DND-41 (cell line): ENCODE results near the gene NFASC.

ENCODE experiments used
- ATAC-seq: fragments of 200-7000 bp; cut with Tn5 transposase; 3 replicates; pipeline ENCODE4 v1.9.1; 2021; ENCODE audit warnings: low read depth; ENCODE audit not compliant: insufficient read depth
- DNase-seq: peaks from one replicate; pipeline ENCODE4 v3.0.0-alpha.2; 2020
- H2AFZ ChIP-seq: 2 replicates; pipeline ENCODE4 v1.6.0; 2012; ENCODE audit warnings: low read depth, low read length
- H3K27ac ChIP-seq: 2 replicates; pipeline ENCODE4 v1.5.1; 2012; ENCODE audit warnings: low read length, inconsistent platforms
- H3K27me3 ChIP-seq: fragments of 200-600 bp; sonication (generic); 2 replicates; pipeline ENCODE4 v1.6.0; 2012; ENCODE audit warnings: low read length, mild to moderate bottlenecking, inconsistent platforms; ENCODE audit not compliant: insufficient read depth, poor library complexity
- H3K36me3 ChIP-seq: 2 replicates; pipeline ENCODE4 v1.5.1; 2012; ENCODE audit warnings: low read length, inconsistent platforms; ENCODE audit not compliant: insufficient read depth
- H3K4me1 ChIP-seq: 2 replicates; pipeline ENCODE4 v1.5.1; 2012; ENCODE audit warnings: mild to moderate bottlenecking, low read length; ENCODE audit not compliant: insufficient read depth
- H3K4me2 ChIP-seq: 2 replicates; pipeline ENCODE4 v1.6.0; 2012; ENCODE audit warnings: mild to moderate bottlenecking, moderate library complexity, low read length, inconsistent platforms; ENCODE audit not compliant: insufficient read depth
- H3K4me3 ChIP-seq, 2 experiments: fragments of 200-600 bp in 1 of 2; shearing (Covaris generic) in 1 of 2; 2 replicates each; pipeline ENCODE4 v1.5.1; 2012 to 2016; ENCODE audit warnings: inconsistent platforms in 2 of 2, low read length in 2 of 2, mild to moderate bottlenecking in 2 of 2, low read depth in 1 of 2, moderate library complexity in 1 of 2
- H3K79me2 ChIP-seq: 2 replicates; pipeline ENCODE4 v1.6.0; 2012; ENCODE audit warnings: low read length, inconsistent platforms; ENCODE audit not compliant: insufficient read depth
- H3K9ac ChIP-seq: 2 replicates; pipeline ENCODE4 v1.6.0; 2012; ENCODE audit warnings: low read depth, mild to moderate bottlenecking, inconsistent platforms, low read length, moderate library complexity
- H3K9me3 ChIP-seq: 2 replicates; pipeline ENCODE4 v1.5.1; 2012; ENCODE audit warnings: low read length, moderate library complexity, mild to moderate bottlenecking, inconsistent platforms; ENCODE audit not compliant: insufficient read depth, severe bottlenecking
- H4K20me1 ChIP-seq: 2 replicates; pipeline ENCODE4 v1.6.0; 2012; ENCODE audit warnings: low read length; ENCODE audit not compliant: insufficient read depth
- EZH2 ChIP-seq: IDR thresholded peaks from 3 replicates; pipeline ENCODE4 v1.6.1; 2012; ENCODE audit warnings: borderline replicate concordance, low read depth, mild to moderate bottlenecking, moderate library complexity, low read length, inconsistent platforms; ENCODE audit not compliant: severe bottlenecking
- TF ChIP-seq, protein P1 (sequence below): IDR thresholded peaks from 2 replicates; pipeline ENCODE4 v1.5.1; 2012; ENCODE audit warnings: borderline replicate concordance, low read length, moderate library complexity, mild to moderate bottlenecking; ENCODE audit not compliant: poor library complexity, severe bottlenecking; ENCODE audit errors: extremely low read depth

Gene NFASC

GRCh38 chr1:204882479-204882878, 11.8 kb downstream of the NFASC start:
- H3K4me3 ChIP-seq = no peak overlapping the region
- TF ChIP-seq, protein P1, sequence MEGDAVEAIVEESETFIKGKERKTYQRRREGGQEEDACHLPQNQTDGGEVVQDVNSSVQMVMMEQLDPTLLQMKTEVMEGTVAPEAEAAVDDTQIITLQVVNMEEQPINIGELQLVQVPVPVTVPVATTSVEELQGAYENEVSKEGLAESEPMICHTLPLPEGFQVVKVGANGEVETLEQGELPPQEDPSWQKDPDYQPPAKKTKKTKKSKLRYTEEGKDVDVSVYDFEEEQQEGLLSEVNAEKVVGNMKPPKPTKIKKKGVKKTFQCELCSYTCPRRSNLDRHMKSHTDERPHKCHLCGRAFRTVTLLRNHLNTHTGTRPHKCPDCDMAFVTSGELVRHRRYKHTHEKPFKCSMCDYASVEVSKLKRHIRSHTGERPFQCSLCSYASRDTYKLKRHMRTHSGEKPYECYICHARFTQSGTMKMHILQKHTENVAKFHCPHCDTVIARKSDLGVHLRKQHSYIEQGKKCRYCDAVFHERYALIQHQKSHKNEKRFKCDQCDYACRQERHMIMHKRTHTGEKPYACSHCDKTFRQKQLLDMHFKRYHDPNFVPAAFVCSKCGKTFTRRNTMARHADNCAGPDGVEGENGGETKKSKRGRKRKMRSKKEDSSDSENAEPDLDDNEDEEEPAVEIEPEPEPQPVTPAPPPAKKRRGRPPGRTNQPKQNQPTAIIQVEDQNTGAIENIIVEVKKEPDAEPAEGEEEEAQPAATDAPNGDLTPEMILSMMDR = no peak
- no peak for TF ChIP-seq EZH2
- H4K20me1 ChIP-seq = no peaks in the 10 kb centered on the region
- H3K36me3 ChIP-seq = no peaks in the 10 kb centered on the region
- H3K9me3 ChIP-seq = no peaks in the 10 kb centered on the region
- no peak for ATAC-seq
- H3K4me2 ChIP-seq = no peak overlapping the region
- H3K27ac ChIP-seq = no peak overlapping the region
- peaks cover 43% of the 10 kb centered on the region for H3K27me3 ChIP-seq
- no peaks in the 10 kb centered on the region for H3K79me2 ChIP-seq
- no peak for DNase-seq
- H3K9ac ChIP-seq = no peak overlapping the region
- H3K4me1 ChIP-seq = no peaks in the 10 kb centered on the region
- no peak overlapping the region for H2AFZ ChIP-seq

- TF ChIP-seq, protein P1 = no peak
- no peak for TF ChIP-seq EZH2
- Histone ChIP-seq H3K9me3 (no peaks in the 10 kb centered on the region), H3K79me2 (no peaks in the 10 kb centered on the region), H3K36me3 (no peaks in the 10 kb centered on the region), H3K9ac (no peak overlapping the region), H3K4me1 (no peaks in the 10 kb centered on the region), H3K27me3 (peaks cover 33% of the 10 kb centered on the region), H3K4me3 (no peak overlapping the region), H3K4me2 (no peak overlapping the region), H2AFZ (no peak overlapping the region), H4K20me1 (no peaks in the 10 kb centered on the region), H3K27ac (no peak overlapping the region)
- ATAC-seq (no peak), DNase-seq (no peak)
These were observed 12.7 kb downstream of the NFASC start for GRCh38 chr1:204883405-204883804.

- Histone ChIP-seq H3K79me2 (no peaks in the 10 kb centered on the region), H2AFZ (no peak overlapping the region), H3K36me3 (no peaks in the 10 kb centered on the region), H3K9me3 (no peaks in the 10 kb centered on the region), H3K27ac (no peak overlapping the region), H3K4me2 (no peak overlapping the region), H3K9ac (no peak overlapping the region), H4K20me1 (no peaks in the 10 kb centered on the region), H3K27me3 (peaks cover 25% of the 10 kb centered on the region), H3K4me3 (no peak overlapping the region), H3K4me1 (no peaks in the 10 kb centered on the region)
- TF ChIP-seq, protein P1 = no peak
- TF ChIP-seq EZH2 = no peak
- no peak for DNase-seq
- no peak for ATAC-seq
These were observed 14.6 kb downstream of the NFASC start for GRCh38 chr1:204885288-204885711.

DNA sequence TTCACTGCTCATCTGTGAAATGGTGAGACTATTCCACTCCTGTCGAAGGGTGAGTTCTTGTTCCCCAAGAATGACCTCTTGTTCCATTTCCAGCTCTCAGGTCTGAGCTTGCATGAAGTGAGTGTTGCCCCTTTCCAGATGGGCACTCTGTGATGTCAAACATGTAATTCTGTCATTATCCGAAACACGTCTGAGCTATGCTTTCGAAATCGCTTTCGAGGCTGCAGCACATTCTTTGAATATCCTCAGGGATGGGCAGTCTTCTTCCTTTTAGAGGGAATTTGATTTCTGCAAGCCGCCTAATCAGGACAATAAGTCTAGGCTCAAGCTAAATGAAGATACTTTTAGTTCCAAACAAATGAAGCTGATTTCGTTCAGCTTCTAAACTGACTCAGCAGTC, 15.1 kb downstream of the NFASC start:
- Histone ChIP-seq H4K20me1 (no peaks in the 10 kb centered on the region), H3K9ac (no peak overlapping the region), H3K4me1 (no peaks in the 10 kb centered on the region), H3K79me2 (no peaks in the 10 kb centered on the region), H2AFZ (no peak overlapping the region), H3K4me3 (no peak overlapping the region), H3K27ac (no peak overlapping the region), H3K27me3 (peaks cover 25% of the 10 kb centered on the region), H3K9me3 (no peaks in the 10 kb centered on the region), H3K36me3 (no peaks in the 10 kb centered on the region), H3K4me2 (no peak overlapping the region)
- TF ChIP-seq EZH2 = no peak
- TF ChIP-seq, protein P1 = no peak
- ATAC-seq (no peak), DNase-seq (no peak)
